Activated CD8-positive, alpha-beta memory T cell treated with anti-CD3 and anti-CD28 coated beads, Interleukin-2, amount 50 U/mL, for 1 hour (primary cell): ENCODE measurements around the gene SLC25A43.
"Not testable (repeated sequence)": the region's sequence is repeated elsewhere in the genome, so short reads cannot be mapped to it uniquely, and the experiment has no call there.

Source experiments
- DNase-seq: peaks from one replicate; pipeline ENCODE4 v3.0.0-alpha.2; 2020; ENCODE audit errors: extremely low read depth

The SLC25A43 gene

DNA sequence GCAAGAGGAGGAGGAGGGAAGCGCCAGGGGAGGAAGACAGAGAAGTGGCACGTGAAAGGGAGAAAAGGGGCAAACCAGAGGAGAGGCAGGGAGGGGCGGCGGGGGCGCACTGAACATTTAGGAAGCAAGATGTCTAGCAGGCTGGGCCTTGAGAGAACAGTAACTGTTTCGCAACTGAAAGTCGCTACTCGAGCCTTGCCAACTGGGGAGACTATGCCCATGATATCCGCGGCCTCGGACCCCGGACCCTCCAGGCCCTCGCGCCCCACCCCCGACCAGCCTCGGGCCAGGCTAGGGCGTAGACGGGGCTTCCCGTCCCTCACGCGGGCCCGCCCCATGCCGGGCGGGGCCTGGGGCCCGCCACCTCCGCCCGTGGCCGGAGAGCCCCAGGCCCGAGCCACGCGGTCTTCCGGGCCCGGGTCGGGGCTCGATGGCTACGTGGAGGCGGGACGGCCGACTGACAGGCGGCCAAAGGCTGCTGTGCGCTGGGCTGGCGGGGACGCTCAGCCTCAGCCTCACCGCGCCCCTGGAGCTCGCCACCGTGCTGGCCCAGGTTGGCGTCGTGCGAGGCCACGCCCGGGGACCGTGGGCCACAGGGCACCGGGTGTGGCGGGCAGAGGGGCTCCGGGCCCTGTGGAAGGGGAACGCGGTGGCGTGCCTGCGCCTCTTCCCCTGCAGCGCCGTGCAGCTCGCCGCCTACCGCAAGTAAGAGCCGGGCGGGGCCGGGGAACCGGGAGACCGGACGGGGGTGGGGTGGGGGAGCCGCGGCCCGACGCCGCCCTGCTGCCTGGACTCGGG is at the start of gene SLC25A43:
Gene SLC25A43 (plus strand): TSS at position 363 of the 798 bp plus-strand sequence. CDS start 68 bp downstream, at position 431.
- DNase-seq = no peak

DNA sequence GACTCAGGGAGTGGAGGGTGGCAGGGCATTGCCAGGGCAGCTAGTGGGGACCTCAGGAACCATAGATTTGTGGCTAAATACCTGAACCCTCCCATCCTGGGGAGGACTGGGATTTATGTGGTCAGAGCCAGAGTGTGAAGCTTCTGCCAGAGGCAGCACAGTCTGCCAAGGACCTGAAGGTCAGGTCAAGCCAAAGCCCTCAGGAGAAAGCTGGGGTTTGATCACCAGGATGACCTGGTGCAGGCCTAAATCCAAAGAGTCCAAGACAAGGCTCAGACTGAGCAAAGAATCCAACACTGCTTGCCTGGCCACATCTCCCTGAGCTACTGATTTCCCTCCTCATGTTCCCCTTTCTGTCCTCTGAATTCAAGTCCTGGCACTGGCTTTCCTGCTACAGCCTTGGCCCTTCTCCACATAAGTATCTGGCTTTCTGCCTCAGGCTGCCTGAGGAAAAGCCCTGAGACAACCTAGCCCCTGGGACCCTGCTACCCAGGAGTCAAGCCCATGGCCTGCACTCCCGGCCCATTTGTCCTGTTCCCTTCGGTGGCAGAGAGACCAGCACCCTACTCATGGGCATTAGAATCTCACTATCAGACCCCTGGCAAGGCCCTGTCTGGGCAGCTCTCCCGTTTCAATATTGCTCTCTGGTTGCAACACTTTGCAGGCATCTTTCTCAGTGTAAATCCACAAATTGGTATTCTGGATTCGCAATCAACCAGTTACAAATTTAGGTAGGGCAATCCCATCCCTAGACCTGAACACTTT is 39.3 kb upstream of the SLC25A43 start:
- no peak for DNase-seq

DNA sequence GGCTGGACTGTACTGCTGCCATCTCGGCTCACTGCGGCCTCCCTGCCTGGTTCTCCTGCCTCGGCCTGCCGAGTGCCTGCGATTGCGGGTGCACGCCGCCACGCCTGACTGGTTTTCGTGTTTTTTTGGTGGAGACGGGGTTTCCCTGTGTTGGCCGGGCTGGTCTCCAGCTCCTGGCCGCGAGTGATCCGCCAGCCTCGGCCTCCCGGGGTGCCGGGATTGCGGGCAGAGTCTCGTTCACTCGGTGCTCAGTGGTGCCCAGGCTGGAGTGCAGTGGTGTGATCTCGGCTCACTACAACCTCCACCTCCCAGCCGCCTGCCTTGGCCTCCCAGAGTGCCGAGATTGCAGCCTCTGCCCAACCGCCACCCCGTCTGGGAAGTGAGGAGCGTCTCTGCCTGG is 37.7 kb upstream of the SLC25A43 start:
- not testable (repeated sequence) for DNase-seq

DNA sequence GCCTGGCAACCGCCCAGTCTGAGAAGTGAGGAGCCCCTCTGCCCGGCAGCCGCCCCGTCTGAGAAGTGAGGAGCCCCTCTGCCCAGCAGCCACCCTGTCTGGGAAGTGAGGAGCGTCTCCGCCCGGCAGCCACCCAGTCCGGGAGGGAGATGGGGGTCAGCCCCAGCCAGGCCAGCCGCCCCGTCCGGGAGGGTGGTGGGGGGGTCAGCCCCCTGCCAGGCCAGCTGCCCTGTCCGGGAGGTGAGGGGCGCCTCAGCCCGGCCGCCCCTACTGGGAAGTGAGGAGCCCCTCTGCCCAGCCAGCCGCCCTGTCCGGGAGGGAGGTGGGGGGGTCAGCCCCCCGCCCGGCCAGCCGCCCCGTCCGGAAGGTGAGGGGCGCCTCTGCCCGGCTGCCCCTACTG is 37.1 kb upstream of the SLC25A43 start:
- DNase-seq = not testable (repeated sequence)

DNA sequence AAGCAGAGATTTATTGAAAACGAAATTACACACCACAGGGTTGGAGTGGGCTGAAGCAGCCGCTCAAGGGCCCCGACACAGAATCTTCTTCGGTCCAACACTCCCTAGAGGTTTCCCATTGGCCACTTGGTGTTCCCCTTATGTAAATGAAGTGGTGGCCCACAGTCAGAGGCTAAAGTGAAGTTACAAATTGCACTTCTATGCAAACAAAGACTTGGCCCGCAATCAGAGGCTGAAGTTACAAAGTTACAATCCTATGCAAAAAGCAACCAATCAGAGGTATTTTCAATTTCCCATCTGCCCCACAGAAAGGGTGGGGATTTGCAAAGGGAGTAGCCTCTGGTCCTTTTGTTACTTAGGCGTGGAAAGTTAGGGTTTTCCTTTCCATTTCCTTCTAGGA is 35.7 kb upstream of the SLC25A43 start:
- DNase-seq = no peak

DNA sequence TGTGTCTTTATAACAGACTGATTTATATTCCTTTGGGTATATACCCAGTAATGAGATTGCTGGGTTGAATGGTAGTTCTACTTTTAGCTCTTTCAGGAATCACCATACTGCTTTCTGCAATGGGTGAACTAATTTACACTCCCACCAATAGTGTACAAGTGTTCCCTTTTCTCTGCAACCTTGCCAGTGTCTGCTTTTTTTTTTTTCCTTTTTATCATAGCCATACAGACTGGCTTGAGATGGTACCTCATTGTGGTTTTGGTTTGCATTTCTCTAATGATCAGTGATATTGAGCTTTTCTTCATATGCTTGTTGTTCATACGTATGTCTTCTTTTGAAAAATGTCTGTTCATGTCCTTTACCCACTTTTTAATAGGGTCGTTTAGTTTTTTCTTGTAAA is 27.3 kb upstream of the SLC25A43 start:
- not testable (repeated sequence) for DNase-seq

DNA sequence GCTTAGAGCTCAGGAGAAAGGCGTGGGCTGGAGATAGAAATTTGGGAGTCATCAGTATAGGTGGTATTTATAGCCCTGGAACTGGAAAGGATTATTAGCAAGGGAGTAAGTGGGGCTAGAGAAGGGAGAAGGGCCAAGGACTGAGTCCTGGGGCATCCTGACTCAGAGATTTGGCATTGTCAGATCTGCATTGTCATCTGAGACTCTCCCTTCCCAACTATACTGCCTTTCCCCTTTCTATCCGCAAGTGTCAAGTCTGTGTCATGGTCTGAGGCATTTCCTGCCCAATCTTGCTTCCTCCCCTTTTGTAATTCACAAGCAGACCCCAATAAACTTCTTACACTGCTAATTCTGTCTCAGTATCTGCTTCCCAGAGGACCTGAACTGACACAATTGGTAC is 24.4 kb upstream of the SLC25A43 start:
- no peak for DNase-seq

DNA sequence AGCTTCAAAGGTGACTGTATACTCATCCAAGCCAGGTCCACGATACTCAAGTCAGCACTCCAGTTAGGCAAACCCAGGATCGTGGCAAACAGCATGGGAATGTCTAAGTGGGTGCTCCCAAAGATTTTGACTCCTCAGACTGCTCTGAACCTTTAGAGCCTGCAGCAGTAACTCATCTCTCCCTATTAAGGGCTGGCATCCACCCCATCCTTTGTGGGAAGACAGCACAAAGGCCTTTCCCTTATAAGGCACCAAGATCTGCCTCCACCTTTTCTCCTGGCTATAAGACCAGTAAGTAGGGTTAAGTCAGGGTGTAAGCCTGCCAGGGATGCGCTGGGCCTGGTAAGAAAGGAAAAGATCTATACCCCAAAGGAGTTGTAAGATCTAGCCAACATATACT is 23.6 kb upstream of the SLC25A43 start:
- no peak for DNase-seq

DNA sequence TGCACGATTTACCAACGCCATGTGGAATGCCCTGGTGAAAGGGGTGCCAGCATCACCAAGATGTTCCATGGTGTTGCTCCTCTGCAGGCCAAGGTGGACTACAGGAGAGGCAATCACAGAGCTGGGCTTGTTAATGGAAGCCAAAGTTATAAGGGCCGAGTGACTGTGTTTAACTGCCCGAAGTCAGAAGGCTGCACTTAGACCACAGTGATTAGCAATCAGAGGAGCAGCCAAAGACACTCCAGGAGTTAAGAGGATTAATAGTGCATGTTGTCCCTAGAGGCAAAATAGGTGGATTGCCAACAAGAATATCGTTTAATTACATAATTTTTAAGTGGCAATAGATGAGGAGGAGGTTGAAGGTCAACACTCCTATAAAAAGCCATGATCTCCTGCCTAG is 22.8 kb upstream of the SLC25A43 start:
- DNase-seq = no peak

DNA sequence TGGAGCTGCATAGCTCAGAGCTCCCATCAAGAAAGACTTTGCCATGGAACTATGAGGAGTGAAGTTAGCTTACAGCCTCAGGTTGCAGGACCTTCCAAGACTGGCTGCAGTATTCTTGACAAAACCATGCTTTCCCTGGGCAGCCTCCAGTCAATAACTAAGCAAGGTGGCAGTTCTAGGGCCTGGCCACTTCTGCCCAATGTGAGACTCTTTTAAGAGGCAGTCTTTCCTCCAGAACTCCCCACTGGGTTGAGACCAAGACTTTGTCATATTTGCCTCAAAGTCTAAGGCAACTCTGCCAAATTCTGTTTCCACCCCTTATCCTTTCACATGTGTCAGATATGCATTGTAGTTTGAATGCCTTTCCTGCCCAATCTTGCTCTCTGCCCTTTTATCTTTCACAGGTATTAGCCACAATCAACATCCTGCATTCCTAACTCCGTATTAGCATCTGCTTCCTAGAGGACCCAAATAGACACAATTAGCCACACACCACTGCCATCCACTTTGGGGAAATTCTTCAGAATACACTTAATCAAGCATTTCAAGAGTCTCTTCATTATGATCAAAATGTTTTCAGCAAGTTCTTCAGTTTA is 17.7 kb upstream of the SLC25A43 start:
- DNase-seq = no peak

DNA sequence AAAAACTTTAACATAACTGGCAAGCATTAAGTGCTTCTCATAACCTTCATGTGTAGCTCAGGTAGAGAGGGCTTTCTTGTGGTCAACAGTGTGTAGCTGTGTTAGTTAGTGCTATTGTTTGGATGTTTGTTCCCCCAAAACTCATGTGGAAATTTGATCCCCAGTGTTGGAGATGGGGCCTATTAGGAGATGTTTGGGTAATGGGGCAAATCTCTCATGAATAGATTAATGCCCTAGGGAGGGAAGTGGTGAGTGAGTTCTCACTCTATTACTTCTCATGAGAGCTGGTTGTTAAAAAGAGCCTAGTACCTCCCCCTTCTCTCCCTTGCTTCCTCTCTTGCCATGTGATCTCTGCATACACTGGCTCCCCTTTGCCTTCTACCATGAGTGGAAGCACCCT is 16.5 kb upstream of the SLC25A43 start:
- no peak for DNase-seq

DNA sequence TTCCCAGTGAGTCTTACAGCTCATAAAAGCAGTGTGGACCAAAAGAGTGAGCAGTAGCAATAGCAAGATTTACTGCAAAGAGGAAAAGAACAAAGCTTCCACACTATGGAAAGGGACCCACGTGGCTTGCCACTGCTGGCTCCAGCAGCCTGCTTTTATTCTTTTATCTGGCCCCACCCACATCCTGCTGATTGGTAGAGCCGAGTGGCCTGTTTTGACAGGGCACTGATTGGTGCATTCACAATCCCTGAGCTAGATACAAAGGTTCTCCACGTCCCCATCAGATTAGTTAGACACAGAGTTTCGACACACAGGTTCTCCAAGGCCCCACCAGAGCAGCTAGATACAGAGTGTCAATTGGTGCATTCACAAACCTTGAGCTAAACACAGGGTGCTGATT is 12.5 kb upstream of the SLC25A43 start:
- DNase-seq = not testable (repeated sequence)

DNA sequence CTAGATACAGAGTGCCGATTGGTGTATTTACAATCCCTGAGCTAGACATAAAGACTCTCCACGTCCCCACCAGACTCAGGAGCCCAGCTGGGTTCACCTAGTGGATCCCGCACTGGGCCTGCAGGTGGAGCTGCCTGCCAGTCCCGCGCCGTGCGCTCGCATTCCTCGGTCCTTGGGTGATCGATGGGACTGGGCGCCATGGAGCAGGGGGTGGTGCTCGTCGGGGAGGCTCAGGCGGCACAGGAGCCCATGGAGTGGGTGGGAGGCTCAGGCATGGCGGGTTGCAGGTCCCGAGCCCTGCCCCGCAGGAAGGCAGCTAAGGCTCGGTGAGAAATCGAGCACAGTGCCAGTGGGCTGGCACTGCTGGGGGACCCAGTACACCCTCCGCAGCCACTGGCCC is 11.7 kb upstream of the SLC25A43 start:
- not testable (repeated sequence) for DNase-seq

DNA sequence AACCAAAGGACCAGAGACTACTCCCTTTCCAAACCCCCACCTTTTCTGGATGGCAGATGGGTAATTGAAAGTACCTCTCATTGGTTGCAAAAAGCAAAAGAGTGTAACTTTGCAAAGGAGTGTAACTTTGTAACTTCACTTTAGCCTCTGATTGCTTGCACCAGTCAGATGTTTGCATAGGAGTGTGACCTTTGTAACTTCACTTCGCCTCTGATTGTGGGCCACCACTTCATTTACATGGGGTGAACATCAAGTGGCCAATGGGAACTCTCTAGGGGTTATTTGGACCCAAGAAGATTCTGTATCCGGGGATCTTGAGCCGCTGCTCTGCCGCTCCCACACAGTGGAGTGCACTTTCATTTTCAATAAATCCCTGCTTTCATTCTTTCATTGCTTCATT is 9.9 kb upstream of the SLC25A43 start:
- DNase-seq = no peak

DNA sequence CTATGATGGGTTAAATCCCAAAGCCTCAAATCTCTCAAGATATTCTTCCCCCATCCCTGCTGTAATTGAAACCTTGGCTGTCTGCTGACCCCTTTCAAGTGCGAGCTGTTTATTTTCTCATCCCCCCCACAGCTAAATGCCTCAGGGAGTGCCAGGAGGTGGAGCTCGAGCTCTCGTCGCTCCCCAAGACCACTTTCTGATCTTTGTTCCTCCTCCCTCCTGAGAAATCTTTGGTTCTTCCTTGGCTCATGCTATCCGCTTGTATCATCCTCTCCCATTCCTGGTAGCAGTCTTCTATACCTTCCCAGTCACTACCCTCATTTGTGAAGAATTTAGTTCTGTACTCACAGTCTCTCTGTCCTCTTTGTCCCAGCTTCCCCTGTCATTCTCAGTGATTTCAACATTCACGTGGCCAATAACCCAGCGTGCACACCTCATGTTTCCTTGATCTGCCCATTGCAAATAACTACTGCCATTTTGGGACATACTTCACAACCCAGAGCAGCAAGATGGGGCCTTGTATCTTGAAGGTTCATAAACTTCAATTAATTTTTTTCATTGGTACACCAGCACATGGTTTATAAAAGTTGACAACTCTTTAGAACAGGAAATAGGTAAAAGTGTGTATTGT is 9.2 kb upstream of the SLC25A43 start:
- no peak for DNase-seq

DNA sequence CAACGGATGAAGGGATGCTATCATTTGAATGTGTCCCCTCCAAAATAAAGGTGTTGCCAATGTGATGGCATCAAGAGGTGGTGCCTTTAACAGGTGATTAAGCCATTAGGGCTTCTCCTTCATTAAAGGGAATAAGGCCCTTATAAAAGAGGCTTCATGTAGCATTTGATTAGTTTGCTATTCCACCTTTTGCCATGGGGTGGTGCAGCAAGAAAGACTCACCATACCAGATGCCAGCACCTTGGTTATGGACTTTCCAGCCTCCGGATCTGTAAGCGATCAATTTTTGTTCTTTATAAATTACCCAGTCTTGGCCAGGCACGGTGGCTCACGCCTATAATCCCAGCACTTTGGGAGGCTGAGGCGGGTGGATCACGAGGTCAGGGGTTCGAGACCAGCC is 7.9 kb upstream of the SLC25A43 start:
- no peak for DNase-seq

DNA sequence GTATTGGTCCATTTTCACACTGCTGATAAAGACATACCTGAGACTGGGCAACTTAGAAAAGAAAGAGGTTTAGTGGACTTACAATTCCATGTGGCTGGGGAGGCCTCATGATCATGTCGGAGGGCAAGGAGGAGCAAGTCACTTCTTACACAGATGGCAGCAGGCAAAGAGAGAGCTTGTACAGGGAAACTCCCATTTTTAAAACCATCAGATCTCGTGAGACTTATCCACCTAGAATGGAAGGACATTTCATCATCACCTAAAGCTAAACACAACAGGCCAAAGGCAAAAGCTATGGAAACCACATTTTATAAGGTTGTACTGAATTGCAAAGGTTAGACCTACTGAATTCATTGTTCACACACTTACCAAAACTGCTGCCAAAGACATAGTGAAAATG is 6.0 kb upstream of the SLC25A43 start:
- DNase-seq = no peak

DNA sequence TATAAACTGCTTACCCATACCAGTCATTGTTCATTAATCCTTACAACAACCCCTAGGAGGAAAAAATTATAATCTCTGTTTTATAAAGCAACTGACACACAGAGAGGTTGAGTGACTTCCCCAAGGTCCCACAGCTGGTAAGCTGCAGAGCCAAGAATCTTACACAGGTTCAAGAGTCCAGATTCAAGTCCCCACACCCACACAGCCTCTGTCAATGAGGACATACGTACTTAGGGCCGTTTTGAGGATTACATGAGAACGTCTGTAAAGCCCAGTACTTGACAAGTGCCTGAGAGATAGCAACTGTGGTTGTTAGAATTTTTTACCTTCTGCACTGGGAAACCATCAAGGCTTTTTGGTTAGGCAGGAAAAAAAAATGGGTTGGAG is 556 bp upstream of the SLC25A43 start:
- no peak for DNase-seq

DNA sequence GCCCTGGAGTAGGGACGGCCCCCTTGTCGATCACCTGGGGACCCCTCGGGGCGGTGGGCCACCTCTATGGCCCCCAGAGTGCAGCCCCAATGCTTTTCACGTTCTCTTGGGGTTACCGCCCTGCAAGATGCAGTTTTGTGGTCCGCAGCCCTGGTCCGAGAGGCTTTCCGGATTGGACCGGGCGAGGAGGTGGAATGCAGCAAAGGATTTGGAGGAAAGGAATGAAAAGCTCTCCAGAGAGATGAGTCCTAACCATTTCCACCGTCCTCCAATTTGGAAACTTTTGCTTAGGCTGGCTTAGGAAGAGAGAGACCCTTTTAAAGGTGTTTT is 601 bp downstream of the SLC25A43 start:
- DNase-seq = no peak

DNA sequence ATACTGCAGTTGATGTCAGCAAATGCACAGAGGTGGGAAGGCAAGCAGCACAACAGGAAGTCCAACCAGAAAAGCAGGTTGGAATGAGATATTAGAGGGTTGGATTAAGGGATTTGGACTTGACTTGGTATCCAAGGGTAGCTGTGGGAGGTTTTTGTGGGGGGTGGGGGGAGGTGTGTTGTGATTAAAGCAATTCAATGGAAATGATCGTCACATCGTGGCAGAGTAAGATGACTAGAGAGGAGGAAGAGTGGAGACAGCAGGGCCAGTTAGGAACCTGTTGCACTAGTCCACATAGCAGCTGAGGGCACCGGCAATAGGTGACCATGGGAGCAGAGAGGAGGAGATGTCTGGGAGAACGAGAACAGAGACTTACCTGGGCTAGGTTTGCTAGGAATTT is 2.4 kb downstream of the SLC25A43 start:
- no peak for DNase-seq

DNA sequence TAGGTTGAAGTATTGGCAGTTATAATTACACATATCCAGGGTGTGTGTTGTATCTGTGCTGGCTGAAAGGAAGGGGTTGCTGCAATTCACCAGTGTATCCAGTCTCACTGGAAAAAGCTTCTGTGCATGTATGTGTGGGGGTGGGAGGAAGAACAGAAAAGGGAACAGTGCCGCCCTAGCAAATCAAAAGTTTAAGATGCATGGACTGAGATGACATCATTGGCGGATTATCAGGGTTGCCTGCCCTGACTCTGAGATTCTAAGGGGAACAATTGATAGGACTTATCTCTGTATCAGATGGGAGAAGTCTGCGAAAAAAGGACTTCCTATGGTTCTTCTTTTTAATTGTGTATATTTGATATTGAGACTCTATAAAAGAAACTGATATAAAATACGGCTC is 3.5 kb downstream of the SLC25A43 start:
- no peak for DNase-seq

DNA sequence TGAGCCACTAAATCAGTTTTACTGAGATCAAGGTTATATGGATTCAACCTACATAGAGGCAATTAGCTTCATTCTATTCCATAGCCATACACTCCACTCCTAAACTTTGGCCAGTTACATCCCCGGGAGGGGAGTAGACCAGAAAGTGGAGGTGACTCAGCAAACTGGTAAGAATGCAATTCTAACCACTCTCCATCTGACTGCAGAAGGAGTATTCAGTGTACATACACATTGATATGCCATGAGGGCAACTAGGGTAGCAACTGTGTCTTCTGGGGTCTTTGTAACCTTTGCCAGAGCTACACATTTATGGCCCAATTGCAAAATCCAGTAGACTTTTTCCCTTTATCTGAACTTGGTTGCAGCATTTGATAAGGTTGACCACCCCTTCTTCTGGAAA is 7.6 kb downstream of the SLC25A43 start:
- no peak for DNase-seq

DNA sequence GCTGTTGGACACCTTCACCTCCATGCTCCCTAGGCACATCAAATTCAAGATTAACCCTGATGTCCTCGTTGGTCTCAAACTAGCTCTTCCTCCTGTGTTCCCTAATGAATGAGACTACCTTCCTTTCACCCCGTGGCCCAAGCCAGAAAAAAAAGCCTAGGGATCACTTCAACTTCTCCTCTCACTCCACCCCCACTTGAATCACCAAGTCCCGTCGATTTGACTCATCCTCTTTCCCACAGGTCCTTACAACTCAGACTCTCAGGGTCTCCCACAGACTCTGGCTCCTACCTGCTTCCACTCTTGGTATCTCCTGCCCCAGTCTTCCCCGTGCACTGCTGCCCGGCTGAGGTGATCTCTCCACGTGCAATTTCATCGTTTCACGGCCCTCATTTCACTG is 8.5 kb downstream of the SLC25A43 start:
- DNase-seq = no peak
